B cell (primary cell): ENCODE measurements around the gene SHB. TPM values are rescaled to one million over a fixed set of nuclear protein-coding genes. Genes with fewer than 3 reads are reported as not detected.

Experiments used
- ATAC-seq: fragments of 200-7000 bp; cut with Tn5 transposase; one replicate; pipeline ENCODE4 v1.10.0; 2021; ENCODE audit warnings: low read depth, mild to moderate bottlenecking, moderate number of reproducible peaks, moderate library complexity
- CTCF ChIA-PET: fragments of 350-600 bp; sonication (Branson Sonifier 250); formaldehyde crosslinking; loops from one replicate; lab custom pipeline; 2021; ENCODE audit warnings: antibody characterized with exemption, inconsistent platforms; lab: Charles Lee
- POLR2A ChIA-PET: fragments of 350-600 bp; sonication (Branson Sonifier 250); formaldehyde crosslinking; loops from one replicate; lab custom pipeline; 2021; ENCODE audit warnings: antibody characterized with exemption; lab: Charles Lee
- DNase-seq: peaks from one replicate; pipeline ENCODE4 v3.0.0; 2013
- H2AFZ ChIP-seq: 2 replicates; pipeline ENCODE4 v1.6.1; 2012; ENCODE audit warnings: mild to moderate bottlenecking, low read depth, low read length; ENCODE audit not compliant: insufficient read depth, poor library complexity, severe bottlenecking
- H3K27ac ChIP-seq, 2 donors: 1 replicate in 1 of 2; 2 replicates in 1 of 2; pipeline ENCODE4 v1.5.1; 2012 to 2013; ENCODE audit warnings: low read length in 2 of 2, mild to moderate bottlenecking in 2 of 2, moderate library complexity in 1 of 2
- H3K27me3 ChIP-seq, 4 experiments: fragments of 200-600 bp in 1 of 4; sonication (generic) in 1 of 4; replicated peaks in 1 of 4; 1 replicate in 2 of 4; 2 replicates in 2 of 4; pipeline versions ENCODE4 v1.6.1 to v1.7.0; 2013 to 2016; ENCODE audit warnings: low read length in 3 of 4, mild to moderate bottlenecking in 2 of 4, mixed read lengths in 1 of 4, moderate library complexity in 1 of 4; ENCODE audit not compliant: insufficient read depth in 4 of 4, control insufficient read depth in 3 of 4; ENCODE audit errors: control extremely low read depth in 1 of 4
- H3K36me3 ChIP-seq, 2 experiments: replicated peaks in 1 of 2; 1 replicate in 1 of 2; 2 replicates in 1 of 2; pipeline versions ENCODE4 v1.6.1 to v1.7.1; 2013; ENCODE audit warnings: low read length in 1 of 2; ENCODE audit not compliant: insufficient read depth in 2 of 2, control insufficient read depth in 1 of 2; ENCODE audit errors: control extremely low read depth in 1 of 2, extremely low read depth in 1 of 2
- H3K4me1 ChIP-seq, 2 donors: fragments of 200-600 bp in 1 of 2; sonication (generic) in 1 of 2; 1 replicate in 1 of 2; 2 replicates in 1 of 2; pipeline versions ENCODE4 v1.5.1 to v1.6.1; 2013 to 2017; ENCODE audit warnings: low read length in 2 of 2; ENCODE audit not compliant: control insufficient read depth in 2 of 2, insufficient read depth in 2 of 2
- H3K4me2 ChIP-seq: replicated peaks from 2 replicates; pipeline ENCODE3; 2012; ENCODE audit warnings: mild to moderate bottlenecking, low read depth, low read length; ENCODE audit not compliant: poor library complexity, severe bottlenecking
- H3K4me3 ChIP-seq, 5 experiments: fragments of 200-600 bp in 1 of 5; sonication (generic) in 1 of 5; 1 replicate in 3 of 5; 2 replicates in 2 of 5; pipeline versions ENCODE4 v1.5.1 to v1.7.0; 2011 to 2016; ENCODE audit warnings: low read length in 4 of 5, mild to moderate bottlenecking in 4 of 5, low read depth in 2 of 5, control low read depth in 1 of 5, moderate library complexity in 1 of 5; ENCODE audit not compliant: insufficient read depth in 1 of 5; ENCODE audit errors: control extremely low read depth in 1 of 5, extremely low read depth in 1 of 5
- H3K79me2 ChIP-seq: fragments of 200-600 bp; sonication (generic); one replicate; pipeline ENCODE4 v1.6.0; 2016; ENCODE audit warnings: low read length; ENCODE audit not compliant: control insufficient read depth, insufficient read depth
- H3K9ac ChIP-seq: fragments of 200-600 bp; sonication (generic); 2 replicates; pipeline ENCODE4 v1.6.1; 2017; ENCODE audit warnings: mild to moderate bottlenecking, low read length, moderate library complexity
- H3K9me3 ChIP-seq, 3 donors: one replicate each; pipeline versions ENCODE4 v1.6.1 to v1.7.1; 2013; ENCODE audit warnings: low read length in 2 of 3; ENCODE audit not compliant: control insufficient read depth in 2 of 3, insufficient read depth in 1 of 3; ENCODE audit errors: control extremely low read depth in 1 of 3
- H4K20me1 ChIP-seq: 2 replicates; pipeline ENCODE4 v1.6.0; 2012; ENCODE audit warnings: mild to moderate bottlenecking, low read length; ENCODE audit not compliant: insufficient read depth, control insufficient read depth, poor library complexity, severe bottlenecking
- H3K27ac Mint-ChIP-seq: one replicate; pipeline ENCODE4 v1.8.0; 2021; ENCODE audit warnings: mixed read lengths
- H3K27me3 Mint-ChIP-seq: one replicate; pipeline ENCODE4 v1.8.0; 2021; ENCODE audit warnings: mixed read lengths
- H3K4me1 Mint-ChIP-seq: one replicate; pipeline ENCODE4 v1.8.0; 2021; ENCODE audit warnings: mixed read lengths
- H3K4me3 Mint-ChIP-seq: one replicate; pipeline ENCODE4 v1.8.0; 2021; ENCODE audit warnings: mixed read lengths
- H3K9me3 Mint-ChIP-seq: one replicate; pipeline ENCODE4 v1.8.0; 2022; ENCODE audit warnings: mixed read lengths; ENCODE audit not compliant: insufficient read depth
- CTCF ChIP-seq: fragments of 200-600 bp; IDR thresholded peaks from one replicate; pipeline ENCODE4 v1.8.0; 2022; ENCODE audit warnings: antibody characterized with exemption, mild to moderate bottlenecking
- EZH2 ChIP-seq: IDR thresholded peaks from 2 replicates; pipeline ENCODE4 v1.6.1; 2012; ENCODE audit warnings: borderline replicate concordance, low read depth, mild to moderate bottlenecking, moderate library complexity, low read length; ENCODE audit not compliant: insufficient read depth, poor library complexity, severe bottlenecking
- WGBS: methylation state at CpG from one replicate; pipeline ENCODE4 v1.1.5; 2013; ENCODE audit warnings: missing lambda C conversion rate; ENCODE audit not compliant: insufficient coverage; 5-methylcytosine and 5-hydroxymethylcytosine counted together
- intact Hi-C: fragments of 100-400 bp; cut with micrococcal nuclease; formaldehyde crosslinking; loops from one replicate; pipeline ENCODE4 v1.10.0; 2022
- polyA plus RNA-seq: library from polyadenylated mRNA; depleted of rRNA; stranded (reverse); fragments of >200 nt; gene quantifications from 2 replicates; pipeline ENCODE4 v1.2.3, GENCODE V29; 2012
- total RNA-seq, 2 donors: library from RNA; stranded (reverse); fragments of 120-200 nt in 1 of 2; gene quantifications; 1 replicate in 1 of 2; 2 replicates in 1 of 2; pipeline versions ENCODE4 v1.2.3 to v1.2.4, GENCODE V29; 2013 to 2022

The SHB gene
- total and polyA plus RNA-seq, 2 donors (not counting 1 experiment from before 2014, with no cell fraction given), result 0.06 to 1.9 TPM

- CTCF ChIA-PET, result no interaction called here
- H3K27ac Mint-ChIP-seq, result no peak overlapping the region
Measured at GRCh38 chr9:38026021-38026809, 42.8 kb downstream of the SHB start.

More at GRCh38 chr9:38026021-38026809, 42.8 kb downstream of the SHB start:
- POLR2A ChIA-PET, result no interaction called here
- H3K4me3 ChIP-seq, result no peak overlapping the region
- WGBS, result 80% methylated on average over 15 of the region's 18 CpGs
- Mint-ChIP-seq H3K4me1 (peaks cover 6% of the 10 kb centered on the region), H3K27me3 (peaks cover 7% of the 10 kb centered on the region), H3K9me3 (no peaks in the 10 kb centered on the region), H3K4me3 (no peak overlapping the region)
- H3K4me1 ChIP-seq, result peaks cover 0 to 5% of the 10 kb centered on the region in 2 donors
- no peaks in the 10 kb centered on the region for H3K27me3 ChIP-seq
- no peak overlapping the region for H3K9ac ChIP-seq
- TF ChIP-seq EZH2 (no peak), CTCF (no peak)
- intact Hi-C loops, result no loop called here
- H3K9me3 ChIP-seq, result no peaks in the 10 kb centered on the region
- H3K79me2 ChIP-seq, result no peaks in the 10 kb centered on the region
- no peaks in the 10 kb centered on the region for H3K36me3 ChIP-seq
- ATAC-seq (no peak), DNase-seq (no peak)
- no peak overlapping the region for H3K27ac ChIP-seq
- no peak overlapping the region for H2AFZ ChIP-seq
- no peaks in the 10 kb centered on the region for H4K20me1 ChIP-seq
- H3K4me2 ChIP-seq, result no peak overlapping the region
